Natural killer cell (primary cell): Measurements from ENCODE around the gene CCDC186. TPM values are rescaled to one million over a fixed set of nuclear protein-coding genes. Genes with fewer than 3 reads are reported as not detected.

Experiments used
- ATAC-seq, 3 donors: fragments of 150-1000 bp in 2 of 3; fragments of 200-7000 bp in 1 of 3; cut with Tn5 transposase; 1 replicate in 1 of 3; 2 replicates in 2 of 3; pipeline ENCODE4 v1.10.0; 2021; ENCODE audit warnings: mild to moderate bottlenecking in 2 of 3, moderate library complexity in 2 of 3
- DNase-seq, 2 donors: peaks; one replicate each; pipeline versions ENCODE4 v3.0.0 to v3.0.0-alpha.2; 2013 to 2021; ENCODE audit warnings: mixed read lengths in 1 of 2
- H3K27ac ChIP-seq: one replicate; pipeline ENCODE4 v1.5.1; 2013; ENCODE audit warnings: mild to moderate bottlenecking, low read length
- H3K27me3 ChIP-seq: one replicate; pipeline ENCODE4 v1.6.1; 2013; ENCODE audit warnings: low read length; ENCODE audit not compliant: control insufficient read depth, insufficient read depth
- H3K36me3 ChIP-seq: one replicate; pipeline ENCODE4 v1.6.1; 2013; ENCODE audit warnings: low read length; ENCODE audit not compliant: control insufficient read depth, insufficient read depth
- H3K4me1 ChIP-seq: one replicate; pipeline ENCODE4 v1.6.1; 2013; ENCODE audit warnings: low read length; ENCODE audit not compliant: control insufficient read depth, insufficient read depth
- H3K4me3 ChIP-seq: one replicate; pipeline ENCODE4 v1.5.1; 2013; ENCODE audit warnings: low read length
- H3K9me3 ChIP-seq: one replicate; pipeline ENCODE4 v1.6.1; 2013; ENCODE audit warnings: low read length; ENCODE audit not compliant: control insufficient read depth, insufficient read depth
- H3K27ac Mint-ChIP-seq, 2 donors: one replicate each; pipeline ENCODE4 v1.8.0; 2022; ENCODE audit warnings: mild to moderate bottlenecking in 2 of 2, mixed read lengths in 2 of 2, moderate library complexity in 1 of 2
- H3K27me3 Mint-ChIP-seq, 2 donors: one replicate each; pipeline ENCODE4 v1.8.0; 2022; ENCODE audit warnings: low read depth in 2 of 2, mixed read lengths in 2 of 2
- H3K36me3 Mint-ChIP-seq: one replicate; pipeline ENCODE4 v1.8.0; 2022; ENCODE audit warnings: mixed read lengths
- H3K4me1 Mint-ChIP-seq, 2 donors: one replicate each; pipeline ENCODE4 v1.8.0; 2022; ENCODE audit warnings: mixed read lengths in 2 of 2
- H3K4me3 Mint-ChIP-seq: one replicate; pipeline ENCODE4 v1.8.0; 2022; ENCODE audit warnings: mild to moderate bottlenecking, moderate library complexity, mixed read lengths
- H3K9me3 Mint-ChIP-seq, 2 donors: one replicate each; pipeline ENCODE4 v1.8.0; 2022; ENCODE audit warnings: mixed read lengths in 2 of 2
- CTCF ChIP-seq: fragments of 200-600 bp; IDR thresholded peaks from one replicate; pipeline ENCODE4 v1.8.0; 2022; ENCODE audit warnings: antibody characterized with exemption
- WGBS: methylation state at CpG from one replicate; pipeline ENCODE4 v1.1.7; 2013; ENCODE audit warnings: missing lambda C conversion rate; ENCODE audit not compliant: insufficient coverage; 5-methylcytosine and 5-hydroxymethylcytosine counted together
- intact Hi-C: fragments of 100-400 bp; cut with micrococcal nuclease; formaldehyde crosslinking; loops from one replicate; pipeline ENCODE4 v1.14.2; 2022
- total RNA-seq, 4 donors: library from RNA; stranded (reverse); fragments of 120-200 nt in 1 of 4; gene quantifications; one replicate each; pipeline versions ENCODE4 v1.2.3 to v1.2.4, GENCODE V29; 2013 to 2022

The CCDC186 gene
- total RNA-seq, 3 donors from 2014 or later (not counting 1 experiment from before 2014, with no cell fraction given) = 51.1 to 66.9 (median 54.0) TPM

- DNase-seq (no peak), ATAC-seq (no peak)
- WGBS = 98% methylated on average over 3 of the region's 3 CpGs
- no peaks in the 10 kb centered on the region for H3K27me3 ChIP-seq
- H3K4me1 ChIP-seq = no peaks in the 10 kb centered on the region
- H3K27ac Mint-ChIP-seq = peak overlapping the region; percentile 19 to 23
- H3K4me1 Mint-ChIP-seq = peaks cover 47 to 53% of the 10 kb centered on the region in 2 donors
- peaks cover 11% of the 10 kb centered on the region for H3K36me3 Mint-ChIP-seq
- H3K9me3 ChIP-seq = peaks cover 4% of the 10 kb centered on the region
- no peaks in the 10 kb centered on the region for H3K27me3 Mint-ChIP-seq
- H3K4me3 ChIP-seq = no peak overlapping the region
- H3K9me3 Mint-ChIP-seq = no peaks in the 10 kb centered on the region
- TF ChIP-seq CTCF = no peak
- H3K36me3 ChIP-seq = peaks cover 3% of the 10 kb centered on the region
- no peak overlapping the region for H3K4me3 Mint-ChIP-seq
- intact Hi-C loops = no loop called here
- H3K27ac ChIP-seq = no peak overlapping the region
These were observed 8.0 kb downstream of the CCDC186 start for GRCh38 chr10:114166043-114166442.

- peak in 1 of 2 donors; percentile 8 for DNase-seq
- no peaks in the 10 kb centered on the region for H3K27me3 Mint-ChIP-seq
- H3K9me3 ChIP-seq = no peaks in the 10 kb centered on the region
- H3K27ac Mint-ChIP-seq = peak overlapping the region; percentile 32 to 34
- H3K4me3 Mint-ChIP-seq = no peak overlapping the region
- no peak for ATAC-seq
- H3K36me3 Mint-ChIP-seq = peaks cover 11% of the 10 kb centered on the region
- WGBS = 67% methylated on average over 2 of the region's 2 CpGs
- TF ChIP-seq CTCF = no peak
- H3K4me3 ChIP-seq = no peak overlapping the region
- no peaks in the 10 kb centered on the region for H3K4me1 ChIP-seq
- H3K27ac ChIP-seq = no peak overlapping the region
- intact Hi-C loops = no loop called here
- H3K4me1 Mint-ChIP-seq = peaks cover 32 to 38% of the 10 kb centered on the region in 2 donors
- H3K9me3 Mint-ChIP-seq = no peaks in the 10 kb centered on the region
- no peaks in the 10 kb centered on the region for H3K27me3 ChIP-seq
- peaks cover 3% of the 10 kb centered on the region for H3K36me3 ChIP-seq
These were observed 10.9 kb downstream of the CCDC186 start for GRCh38 chr10:114163062-114163461.

GRCh38 chr10:114157912-114158311, 16.1 kb downstream of the CCDC186 start:
- intact Hi-C loops = no loop called here
- WGBS = 100% methylated on average over 1 of the region's 2 CpGs
- Histone ChIP-seq H3K4me1 (no peaks in the 10 kb centered on the region), H3K27ac (no peak overlapping the region), H3K4me3 (no peak overlapping the region), H3K9me3 (no peaks in the 10 kb centered on the region), H3K36me3 (peaks cover 10% of the 10 kb centered on the region), H3K27me3 (no peaks in the 10 kb centered on the region)
- peaks cover 8 to 19% of the 10 kb centered on the region in 2 donors for H3K4me1 Mint-ChIP-seq
- ATAC-seq (no peak), DNase-seq (no peak)
- H3K36me3 Mint-ChIP-seq = peaks cover 5% of the 10 kb centered on the region
- H3K9me3 Mint-ChIP-seq = no peaks in the 10 kb centered on the region
- no peak for TF ChIP-seq CTCF
- no peak overlapping the region for H3K27ac Mint-ChIP-seq
- no peak overlapping the region for H3K4me3 Mint-ChIP-seq
- H3K27me3 Mint-ChIP-seq = no peaks in the 10 kb centered on the region

- Mint-ChIP-seq H3K9me3 (no peaks in the 10 kb centered on the region), H3K4me3 (no peak overlapping the region), H3K4me1 (peaks cover 14 to 17% of the 10 kb centered on the region in 2 donors), H3K36me3 (peaks cover 13% of the 10 kb centered on the region), H3K27me3 (no peaks in the 10 kb centered on the region), H3K27ac (no peak overlapping the region)
- Histone ChIP-seq H3K27me3 (no peaks in the 10 kb centered on the region), H3K9me3 (no peaks in the 10 kb centered on the region), H3K4me3 (no peak overlapping the region), H3K36me3 (peaks cover 42% of the 10 kb centered on the region), H3K4me1 (no peaks in the 10 kb centered on the region), H3K27ac (no peak overlapping the region)
- TF ChIP-seq CTCF = no peak
- WGBS = 100% methylated on average over 1 of the region's 1 CpG
- DNase-seq (no peak), ATAC-seq (no peak)
- intact Hi-C loops = no loop called here
These were observed 22.1 kb downstream of the CCDC186 start for GRCh38 chr10:114151892-114152291.
